ENCODE measurements around the gene ITGB2.

GRCh38 chr21:44883250-44883649, 37.4 kb downstream of the ITGB2 start:
- TF ChIP-seq CTCF (IDR thresholded peaks at IDR 0.05) (no peak), POLR2A (IDR thresholded peaks at IDR 0.05) (no peak)
